ENCODE measurements around the gene DDX18.
"Not testable (repeated sequence)": the region's sequence is repeated elsewhere in the genome, so short reads cannot be mapped to it uniquely, and the experiment has no call there.

Gene DDX18

DNA sequence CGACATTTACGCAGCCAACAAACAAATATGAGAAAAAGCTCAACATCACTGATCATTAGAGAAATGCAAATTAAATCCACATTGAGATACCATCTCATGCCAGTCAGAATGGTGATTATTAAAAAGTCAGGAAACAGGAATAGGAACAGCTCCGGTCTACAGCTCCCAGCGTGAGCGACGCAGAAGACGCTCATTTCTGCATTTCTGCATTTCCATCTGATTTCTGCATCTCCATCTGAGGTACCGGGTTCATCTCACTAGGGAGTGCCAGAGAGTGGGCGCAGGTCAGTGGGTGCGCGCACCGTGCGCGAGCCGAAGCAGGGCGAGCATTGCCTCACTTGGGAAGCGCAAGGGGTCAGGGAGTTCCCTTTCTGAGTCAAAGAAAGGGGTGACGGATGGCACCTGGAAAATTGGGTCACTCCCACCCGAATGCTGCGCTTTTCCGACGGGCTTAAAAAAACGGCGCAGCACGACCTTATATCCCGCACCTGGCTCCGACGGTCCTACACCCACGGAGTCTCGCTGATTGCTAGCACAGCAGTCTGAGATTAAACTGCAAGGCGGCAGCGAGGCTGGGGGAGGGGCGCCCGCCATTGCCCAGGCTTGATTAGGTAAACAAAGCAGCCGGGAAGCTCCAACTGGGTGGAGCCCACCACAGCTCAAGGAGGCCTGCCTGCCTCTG, 10.7 kb upstream of the DDX18 start:
- Histone ChIP-seq H3K4me3 (ENCODE audit: low read length) (peak overlapping the region; percentile 66), H3K9ac (ENCODE audit: low read depth, low read length) (peak overlapping the region; percentile 75; the same call in 1 of the 2 replicates)
- not testable (repeated sequence) for H3K27ac ChIP-seq (ENCODE audit: low read length); H3K9me3 ChIP-seq (ENCODE audit: insufficient read depth, low read depth, low read length); H3K4me1 ChIP-seq (ENCODE audit: insufficient read depth, low read length); H3K27me3 ChIP-seq (ENCODE audit: insufficient read depth, low read length); H3K36me3 ChIP-seq (ENCODE audit: insufficient read depth, low read depth, low read length)

DNA sequence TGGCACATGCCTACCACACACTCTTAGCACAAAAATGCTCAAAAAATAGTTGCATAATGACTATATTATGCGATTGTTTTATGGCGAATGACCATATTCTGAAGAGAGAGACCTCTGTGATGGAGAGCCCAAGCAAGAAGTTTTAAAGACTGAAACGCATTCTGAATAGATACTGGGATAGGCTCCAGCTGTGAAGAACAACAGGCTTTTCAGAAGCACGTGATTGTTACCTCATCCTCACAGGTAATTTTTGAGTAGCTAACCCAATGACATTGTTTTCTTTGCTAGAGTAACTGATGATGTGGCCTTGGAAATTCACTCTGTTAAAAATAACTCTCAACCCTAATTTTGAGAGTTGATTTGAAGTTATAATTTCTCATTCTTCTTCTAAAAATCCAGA, 2.0 kb upstream of the DDX18 start:
- peak overlapping the region; percentile 52 for H3K27ac ChIP-seq (ENCODE audit: low read length)
- H3K27me3 ChIP-seq (ENCODE audit: insufficient read depth, low read length): no peaks in the 10 kb centered on the region
- H3K36me3 ChIP-seq (ENCODE audit: insufficient read depth, low read depth, low read length): peaks cover 14% of the 10 kb centered on the region
- H3K9ac ChIP-seq (ENCODE audit: low read depth, low read length): peak overlapping the region; percentile 55; the same call in 1 of the 2 replicates
- H3K4me1 ChIP-seq (ENCODE audit: insufficient read depth, low read length): peaks cover 16% of the 10 kb centered on the region
- H3K4me3 ChIP-seq (ENCODE audit: low read length): peak overlapping the region; percentile 44; the same call in 1 of the 2 replicates
- H3K9me3 ChIP-seq (ENCODE audit: insufficient read depth, low read depth, low read length): no peaks in the 10 kb centered on the region

DNA sequence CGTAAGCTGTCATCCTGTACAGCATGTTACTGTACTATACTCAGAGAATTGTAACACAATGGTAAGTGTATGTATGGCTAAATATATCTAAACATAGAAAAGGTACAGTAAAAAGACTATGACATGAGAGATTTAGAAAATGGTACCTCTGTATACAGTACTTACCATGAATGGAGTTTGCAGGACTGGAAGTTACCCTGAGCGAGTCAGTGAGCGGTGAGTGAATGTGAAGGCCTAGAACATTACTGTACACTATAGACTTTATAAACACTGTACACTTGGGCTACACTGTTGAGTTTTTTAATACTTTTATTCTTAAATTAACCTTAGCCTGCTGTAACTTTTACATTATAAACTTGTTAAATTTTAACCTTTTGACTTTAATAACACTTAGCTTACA, 1.5 kb downstream of the DDX18 start:
- H3K36me3 ChIP-seq (ENCODE audit: insufficient read depth, low read depth, low read length): peaks cover 49% of the 10 kb centered on the region
- no peak overlapping the region for H3K27ac ChIP-seq (ENCODE audit: low read length)
- H3K9me3 ChIP-seq (ENCODE audit: insufficient read depth, low read depth, low read length): no peaks in the 10 kb centered on the region
- no peaks in the 10 kb centered on the region for H3K27me3 ChIP-seq (ENCODE audit: insufficient read depth, low read length)
- peaks cover 16% of the 10 kb centered on the region for H3K4me1 ChIP-seq (ENCODE audit: insufficient read depth, low read length)
- peak overlapping the region; percentile 79 for H3K4me3 ChIP-seq (ENCODE audit: low read length)
- H3K9ac ChIP-seq (ENCODE audit: low read depth, low read length): peak overlapping the region; percentile 91; the same call in 1 of the 2 replicates

DNA sequence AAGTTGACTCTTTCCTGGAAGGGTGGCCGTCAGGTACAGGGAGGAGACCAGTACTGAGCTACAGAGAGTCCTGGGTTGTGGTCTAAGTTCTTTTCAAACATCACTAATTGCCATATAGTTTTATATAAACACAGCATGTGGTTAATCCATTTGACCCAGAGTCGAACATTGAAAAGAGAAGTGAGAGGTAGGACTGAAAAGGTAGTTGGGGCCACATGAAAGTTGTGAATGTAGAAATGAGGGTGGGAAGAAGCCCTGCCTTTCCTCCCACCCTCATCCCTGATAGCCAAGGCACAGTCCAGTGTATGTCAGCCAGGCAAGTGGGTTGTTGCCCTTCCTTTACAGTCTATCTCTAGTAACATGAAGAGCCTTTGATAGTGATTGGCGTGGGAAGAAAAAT, 4.4 kb downstream of the DDX18 start:
- no peaks in the 10 kb centered on the region for H3K27me3 ChIP-seq (ENCODE audit: insufficient read depth, low read length)
- H3K4me3 ChIP-seq (ENCODE audit: low read length): no peak overlapping the region
- H3K9ac ChIP-seq (ENCODE audit: low read depth, low read length): no peak overlapping the region
- no peak overlapping the region for H3K27ac ChIP-seq (ENCODE audit: low read length)
- H3K9me3 ChIP-seq (ENCODE audit: insufficient read depth, low read depth, low read length): no peaks in the 10 kb centered on the region; the same call in 1 of the 2 replicates
- peaks cover 79% of the 10 kb centered on the region for H3K36me3 ChIP-seq (ENCODE audit: insufficient read depth, low read depth, low read length)
- peaks cover 4% of the 10 kb centered on the region; the same call in 1 of the 2 replicates for H3K4me1 ChIP-seq (ENCODE audit: insufficient read depth, low read length)

DNA sequence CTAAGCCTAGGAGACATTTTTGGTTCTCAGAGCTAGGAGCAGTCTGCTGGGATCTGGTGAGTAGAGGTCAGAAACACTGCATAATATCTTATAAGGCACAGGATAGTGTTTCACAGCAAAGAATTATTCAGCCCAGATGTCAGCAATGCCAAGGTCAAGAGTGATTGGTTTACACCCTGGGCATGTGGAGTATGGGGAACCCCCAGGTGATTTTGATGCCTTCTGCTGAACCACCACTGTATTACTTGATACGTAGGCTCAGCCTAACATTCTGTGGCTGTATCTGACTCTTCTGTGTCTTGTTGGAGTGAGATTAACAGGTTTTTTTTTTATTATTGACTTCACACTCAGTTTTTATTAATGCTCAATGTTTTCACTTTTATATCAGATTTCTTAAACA, 6.0 kb downstream of the DDX18 start:
- Histone ChIP-seq H3K27me3 (ENCODE audit: insufficient read depth, low read length) (no peaks in the 10 kb centered on the region), H3K36me3 (ENCODE audit: insufficient read depth, low read depth, low read length) (peaks cover 94% of the 10 kb centered on the region), H3K4me3 (ENCODE audit: low read length) (no peak overlapping the region), H3K9me3 (ENCODE audit: insufficient read depth, low read depth, low read length) (no peaks in the 10 kb centered on the region; the same call in 1 of the 2 replicates), H3K4me1 (ENCODE audit: insufficient read depth, low read length) (peaks cover 4% of the 10 kb centered on the region; the same call in 1 of the 2 replicates), H3K9ac (ENCODE audit: low read depth, low read length) (no peak overlapping the region), H3K27ac (ENCODE audit: low read length) (no peak overlapping the region)

DNA sequence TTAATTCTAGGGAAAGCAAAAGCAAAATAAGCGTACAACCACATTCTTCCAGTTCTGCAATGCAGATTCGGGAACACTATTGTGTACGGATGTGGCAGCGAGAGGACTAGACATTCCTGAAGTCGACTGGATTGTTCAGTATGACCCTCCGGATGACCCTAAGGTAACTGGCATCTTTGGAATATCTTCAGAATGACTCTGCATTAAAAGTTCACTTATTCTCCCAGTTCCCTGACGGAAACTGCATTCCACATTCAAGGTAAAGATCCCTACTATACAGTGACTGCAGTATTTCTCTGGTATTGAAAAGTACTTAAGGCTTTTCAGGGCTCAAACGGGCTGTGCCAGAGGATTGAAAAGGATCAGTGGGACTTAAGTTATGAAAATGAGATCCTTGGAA, 10.9 kb downstream of the DDX18 start:
- Histone ChIP-seq H3K9me3 (ENCODE audit: insufficient read depth, low read depth, low read length) (no peaks in the 10 kb centered on the region; the same call in 1 of the 2 replicates), H3K27ac (ENCODE audit: low read length) (no peak overlapping the region), H3K9ac (ENCODE audit: low read depth, low read length) (no peak overlapping the region), H3K4me3 (ENCODE audit: low read length) (no peak overlapping the region), H3K36me3 (ENCODE audit: insufficient read depth, low read depth, low read length) (peaks cover 100% of the 10 kb centered on the region), H3K27me3 (ENCODE audit: insufficient read depth, low read length) (no peaks in the 10 kb centered on the region), H3K4me1 (ENCODE audit: insufficient read depth, low read length) (no peaks in the 10 kb centered on the region)

- H3K9me3 ChIP-seq (ENCODE audit: insufficient read depth, low read depth, low read length); H3K4me3 ChIP-seq (ENCODE audit: low read length); H3K27ac ChIP-seq (ENCODE audit: low read length); H3K27me3 ChIP-seq (ENCODE audit: insufficient read depth, low read length); H3K4me1 ChIP-seq (ENCODE audit: insufficient read depth, low read length); H3K9ac ChIP-seq (ENCODE audit: low read depth, low read length): not testable (repeated sequence)
- H3K36me3 ChIP-seq (ENCODE audit: insufficient read depth, low read depth, low read length): peaks cover 98% of the 10 kb centered on the region
Observed at GRCh38 chr2:117827464-117827863, 13.0 kb downstream of the DDX18 start.

GRCh38 chr2:117828870-117829269, 14.4 kb downstream of the DDX18 start:
- Histone ChIP-seq H3K9me3 (ENCODE audit: insufficient read depth, low read depth, low read length) (no peaks in the 10 kb centered on the region), H3K36me3 (ENCODE audit: insufficient read depth, low read depth, low read length) (peaks cover 98% of the 10 kb centered on the region), H3K4me3 (ENCODE audit: low read length) (no peak overlapping the region), H3K4me1 (ENCODE audit: insufficient read depth, low read length) (no peaks in the 10 kb centered on the region), H3K27me3 (ENCODE audit: insufficient read depth, low read length) (no peaks in the 10 kb centered on the region), H3K27ac (ENCODE audit: low read length) (no peak overlapping the region), H3K9ac (ENCODE audit: low read depth, low read length) (no peak overlapping the region)

- Histone ChIP-seq H3K27ac (ENCODE audit: low read length) (no peak overlapping the region), H3K9me3 (ENCODE audit: insufficient read depth, low read depth, low read length) (no peaks in the 10 kb centered on the region), H3K36me3 (ENCODE audit: insufficient read depth, low read depth, low read length) (peaks cover 66% of the 10 kb centered on the region), H3K9ac (ENCODE audit: low read depth, low read length) (no peak overlapping the region), H3K4me1 (ENCODE audit: insufficient read depth, low read length) (no peaks in the 10 kb centered on the region), H3K27me3 (ENCODE audit: insufficient read depth, low read length) (peaks cover 7% of the 10 kb centered on the region), H3K4me3 (ENCODE audit: low read length) (no peak overlapping the region)
Observed at GRCh38 chr2:117832332-117832731, 17.8 kb downstream of the DDX18 start.

GRCh38 chr2:117832905-117833613, 18.6 kb downstream of the DDX18 start:
- Histone ChIP-seq H3K27me3 (ENCODE audit: insufficient read depth, low read length) (peaks cover 11% of the 10 kb centered on the region), H3K4me3 (ENCODE audit: low read length) (no peak overlapping the region)

GRCh38 chr2:117833911-117834310, 19.4 kb downstream of the DDX18 start:
- Histone ChIP-seq H3K36me3 (ENCODE audit: insufficient read depth, low read depth, low read length) (peaks cover 51% of the 10 kb centered on the region), H3K4me3 (ENCODE audit: low read length) (no peak overlapping the region), H3K4me1 (ENCODE audit: insufficient read depth, low read length) (no peaks in the 10 kb centered on the region), H3K9ac (ENCODE audit: low read depth, low read length) (no peak overlapping the region), H3K27ac (ENCODE audit: low read length) (no peak overlapping the region), H3K27me3 (ENCODE audit: insufficient read depth, low read length) (peaks cover 11% of the 10 kb centered on the region), H3K9me3 (ENCODE audit: insufficient read depth, low read depth, low read length) (no peaks in the 10 kb centered on the region)

More at GRCh38 chr2:117832905-117833613, 18.6 kb downstream of the DDX18 start:
- Histone ChIP-seq H3K27ac (ENCODE audit: low read length) (no peak overlapping the region), H3K4me1 (ENCODE audit: insufficient read depth, low read length) (no peaks in the 10 kb centered on the region), H3K9ac (ENCODE audit: low read depth, low read length) (no peak overlapping the region), H3K9me3 (ENCODE audit: insufficient read depth, low read depth, low read length) (no peaks in the 10 kb centered on the region), H3K36me3 (ENCODE audit: insufficient read depth, low read depth, low read length) (peaks cover 59% of the 10 kb centered on the region)

- Histone ChIP-seq H3K9ac (ENCODE audit: low read depth, low read length) (no peak overlapping the region), H3K9me3 (ENCODE audit: insufficient read depth, low read depth, low read length) (no peaks in the 10 kb centered on the region), H3K27ac (ENCODE audit: low read length) (no peak overlapping the region), H3K27me3 (ENCODE audit: insufficient read depth, low read length) (peaks cover 11% of the 10 kb centered on the region), H3K4me1 (ENCODE audit: insufficient read depth, low read length) (no peaks in the 10 kb centered on the region), H3K36me3 (ENCODE audit: insufficient read depth, low read depth, low read length) (peaks cover 40% of the 10 kb centered on the region), H3K4me3 (ENCODE audit: low read length) (no peak overlapping the region)
Observed at GRCh38 chr2:117834992-117835391, 20.5 kb downstream of the DDX18 start.

Measured in iPS-20b (cell line).